Non-pigmented ciliary epithelial cell (primary cell): ENCODE measurements around the gene MDFIC.

Experiments used
- DNase-seq: peaks from one replicate; pipeline ENCODE4 v3.0.0-alpha.2; 2010; ENCODE audit warnings: low read depth

MDFIC gene

GRCh38 chr7:114953724-114954123 is 31.8 kb downstream of the MDFIC start:
- DNase-seq, result no peak

- DNase-seq, result no peak
These were observed 34.8 kb downstream of the MDFIC start for GRCh38 chr7:114956702-114957101.

GRCh38 chr7:114957444-114957843 is 35.5 kb downstream of the MDFIC start:
- DNase-seq, result no peak

DNA sequence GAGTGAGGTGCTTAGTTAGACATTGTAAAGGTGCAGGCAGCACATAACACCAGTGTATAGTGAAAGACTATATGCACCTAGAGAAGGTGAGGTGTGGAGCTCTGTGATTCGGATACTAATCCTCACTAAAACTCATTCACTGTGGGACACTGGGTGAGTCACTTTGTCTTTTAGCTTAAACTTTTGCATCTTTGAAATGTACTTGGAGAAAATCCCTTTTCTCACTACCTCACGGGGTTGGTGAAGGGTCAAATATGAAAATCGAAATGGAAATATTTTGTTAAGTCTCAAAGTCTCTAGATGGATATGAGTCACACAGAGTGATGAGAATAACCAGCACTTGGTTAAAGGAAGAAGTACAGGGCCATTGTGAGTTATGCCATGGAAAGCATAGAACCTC is 38.0 kb downstream of the MDFIC start:
- peak; percentile 45 for DNase-seq

DNA sequence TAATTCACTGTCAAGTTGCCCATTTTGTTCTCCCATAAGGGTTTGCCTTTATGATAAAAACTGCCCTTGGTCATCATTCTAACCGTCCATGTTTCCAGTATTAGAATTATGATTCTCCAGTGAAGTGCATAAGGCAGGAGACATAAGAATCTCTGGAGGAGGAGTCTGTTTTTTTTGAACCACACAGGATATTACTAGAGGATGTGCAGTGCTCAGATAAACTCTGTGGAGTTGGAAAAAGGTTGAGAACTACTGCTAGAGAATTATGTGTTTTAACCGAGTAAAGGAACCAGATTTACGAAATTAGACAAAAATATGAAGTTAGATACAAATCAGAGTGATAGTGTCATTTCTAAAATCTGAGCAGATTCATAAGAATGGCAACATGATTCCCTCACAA is 40.5 kb downstream of the MDFIC start:
- no peak for DNase-seq

- DNase-seq, result no peak
These were observed 44.3 kb downstream of the MDFIC start for GRCh38 chr7:114966156-114966555.

DNA sequence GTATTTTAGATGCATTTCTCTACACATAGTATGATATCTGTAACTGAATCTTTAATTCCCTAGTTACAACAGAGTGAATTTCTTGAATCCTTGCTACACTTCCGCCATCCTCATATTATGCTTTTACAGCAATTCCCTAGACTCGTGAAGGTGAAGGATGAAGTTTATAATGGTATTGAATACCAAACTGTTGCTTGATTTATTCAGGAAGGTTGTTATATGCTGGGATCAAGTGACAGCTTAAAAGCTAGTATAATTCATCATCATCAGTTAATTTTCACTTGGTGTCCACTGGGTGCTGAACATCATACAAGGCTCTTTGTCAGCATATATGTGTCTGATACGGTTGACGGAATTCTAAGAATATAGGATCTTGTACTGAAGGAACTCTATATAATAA is 47.2 kb downstream of the MDFIC start:
- no peak for DNase-seq

GRCh38 chr7:114970308-114970707 is 48.4 kb downstream of the MDFIC start:
- no peak for DNase-seq

DNA sequence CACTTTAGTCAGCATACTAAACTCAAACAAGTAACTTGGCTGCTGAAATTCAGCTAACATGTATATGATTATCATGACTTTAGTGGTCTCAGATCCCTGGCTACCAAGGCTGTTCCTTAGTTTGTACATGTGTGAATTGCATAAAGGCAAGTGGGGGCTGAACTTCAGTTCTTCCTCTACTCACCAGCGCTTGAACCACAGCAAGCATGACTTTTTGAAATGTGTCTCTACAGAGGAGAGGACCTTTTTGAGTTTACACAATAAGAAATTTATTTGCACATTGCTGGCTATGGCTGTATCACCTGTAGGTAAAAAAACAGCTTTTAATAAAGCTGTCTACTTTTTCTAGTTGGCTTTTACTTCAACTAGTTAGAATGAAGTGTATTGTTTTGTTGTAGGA is 48.8 kb downstream of the MDFIC start:
- no peak for DNase-seq

DNA sequence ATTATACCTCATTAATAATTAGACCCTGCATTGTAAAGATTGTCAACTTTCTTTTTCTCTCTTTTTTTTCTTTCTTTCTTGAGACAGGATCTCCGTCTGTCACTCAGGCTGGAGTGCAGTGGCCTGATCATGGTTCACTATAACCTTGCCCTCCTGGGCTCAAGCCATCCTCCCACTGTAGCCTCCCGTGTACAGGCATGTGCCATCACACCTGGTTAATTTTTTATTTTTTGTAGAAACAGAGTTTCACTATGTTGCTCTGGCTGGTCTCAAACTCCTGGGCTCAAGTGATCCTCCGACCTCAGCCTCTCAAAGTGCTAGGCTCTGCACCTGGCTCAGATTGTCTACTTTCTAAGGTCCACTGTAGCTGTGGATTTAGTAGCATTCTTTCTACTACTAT is 50.7 kb downstream of the MDFIC start:
- DNase-seq, result no peak

DNA sequence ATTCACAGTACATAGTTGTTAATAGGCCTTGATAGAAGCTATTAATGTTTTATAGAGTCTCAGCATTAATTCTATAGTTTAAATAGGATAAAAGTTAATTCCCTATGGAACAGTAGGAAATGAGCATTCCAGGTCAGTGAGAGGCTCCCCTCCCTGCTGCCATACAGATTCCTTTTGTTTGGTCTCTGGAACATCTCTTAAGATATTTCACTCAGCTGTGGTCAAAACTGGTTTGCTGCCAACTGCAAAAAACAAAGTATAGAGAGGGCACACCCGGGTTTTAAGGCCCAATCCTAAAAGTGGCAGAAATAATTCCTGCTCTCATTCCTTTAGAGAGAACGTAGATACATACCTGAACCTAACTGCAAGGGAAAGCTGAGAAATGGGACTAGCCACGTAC is 51.3 kb downstream of the MDFIC start:
- DNase-seq, result no peak

DNA sequence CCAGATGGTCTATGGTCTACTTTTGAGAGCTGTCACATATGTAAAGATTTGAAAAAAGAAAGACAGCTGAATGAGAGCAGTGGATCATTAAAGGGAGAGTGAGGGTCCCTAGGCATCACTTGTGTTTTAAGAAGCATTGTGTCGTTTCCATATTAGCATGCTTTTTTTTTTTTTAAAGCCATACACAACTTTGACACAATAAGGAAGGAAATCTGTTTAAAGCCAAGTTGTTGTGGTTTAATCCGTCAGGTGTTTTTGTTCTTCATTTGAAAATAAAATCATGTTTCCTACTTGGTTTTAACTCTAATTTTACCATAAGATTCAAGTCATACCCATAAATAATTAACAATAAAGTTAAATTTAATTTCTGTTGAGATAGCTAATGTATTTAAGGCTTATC is 53.5 kb downstream of the MDFIC start:
- DNase-seq, result no peak

- DNase-seq, result no peak
These were observed 54.8 kb downstream of the MDFIC start for GRCh38 chr7:114976666-114977065.

- no peak for DNase-seq
These were observed 55.4 kb downstream of the MDFIC start for GRCh38 chr7:114977277-114977676.

DNA sequence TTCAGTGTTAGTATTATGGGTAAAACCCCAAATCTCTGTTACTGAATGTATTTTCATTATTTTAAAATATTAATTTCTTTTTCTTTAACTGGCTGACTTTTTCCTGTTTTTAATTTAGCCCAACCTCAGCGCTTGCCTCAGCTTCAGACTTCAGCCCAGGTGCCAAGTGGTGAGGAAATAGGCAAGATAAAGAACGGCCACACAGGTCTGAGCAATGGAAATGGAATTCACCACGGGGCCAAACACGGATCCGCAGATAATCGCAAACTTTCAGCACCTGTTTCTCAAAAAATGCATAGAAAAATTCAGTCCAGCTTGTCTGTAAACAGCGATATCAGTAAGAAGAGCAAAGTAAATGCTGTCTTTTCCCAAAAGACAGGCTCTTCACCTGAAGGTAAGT is 57.5 kb downstream of the MDFIC start:
- DNase-seq, result no peak

- no peak for DNase-seq
These were observed 58.1 kb downstream of the MDFIC start for GRCh38 chr7:114979803-114980507.

DNA sequence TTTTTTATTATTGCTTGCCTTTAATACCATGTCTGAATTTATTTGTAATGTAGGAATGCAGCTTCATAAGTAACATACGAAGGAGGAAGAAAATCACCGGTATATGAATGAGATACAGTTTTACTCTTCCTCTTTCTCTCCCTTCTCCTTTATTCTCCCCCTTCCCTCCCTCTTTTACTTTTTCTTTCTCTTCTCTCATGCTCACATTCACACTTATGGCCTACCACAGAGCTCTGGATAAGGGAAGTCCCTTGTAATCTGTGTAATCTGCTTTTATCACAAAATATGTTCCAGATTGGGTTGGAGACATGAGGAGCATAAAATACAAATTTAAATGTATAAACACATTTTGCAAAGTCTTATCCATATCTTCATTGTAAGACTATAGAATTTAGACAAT is 59.4 kb downstream of the MDFIC start:
- no peak for DNase-seq

DNA sequence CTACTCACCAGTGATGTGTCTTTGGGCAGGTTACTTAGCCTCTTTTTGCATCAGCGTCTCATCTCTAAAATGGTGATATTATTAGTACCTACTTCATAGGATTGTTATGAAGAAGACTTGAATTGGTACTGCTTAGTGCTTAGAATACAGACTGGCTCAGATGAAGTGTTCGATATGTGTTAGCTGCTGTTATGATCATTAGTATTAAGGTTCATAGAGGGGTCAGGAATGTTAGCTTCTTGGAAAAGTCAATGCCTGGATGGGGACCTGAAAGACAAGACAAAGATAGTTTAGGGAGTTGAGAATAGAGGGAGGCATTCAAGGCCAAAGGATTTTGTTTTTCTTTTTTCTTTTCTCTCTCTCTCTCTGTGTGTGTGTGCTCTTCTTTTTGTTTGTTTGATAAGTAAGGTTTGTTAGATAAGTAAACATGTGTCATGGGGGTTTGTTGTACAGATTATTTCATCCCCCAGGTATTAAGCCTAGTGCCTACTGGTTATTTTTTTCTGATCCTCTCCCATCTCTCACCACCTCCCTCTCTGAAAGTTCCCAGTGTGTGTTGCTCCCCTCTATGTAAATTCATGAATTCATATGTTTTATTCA is 63.3 kb downstream of the MDFIC start:
- DNase-seq, result no peak

- DNase-seq, result no peak
These were observed 64.6 kb downstream of the MDFIC start for GRCh38 chr7:114986190-114987180.

GRCh38 chr7:114988026-114988425 is 66.1 kb downstream of the MDFIC start:
- DNase-seq, result no peak

- DNase-seq, result no peak
These were observed 67.0 kb downstream of the MDFIC start for GRCh38 chr7:114988755-114989375.

- DNase-seq, result no peak
These were observed 67.6 kb downstream of the MDFIC start for GRCh38 chr7:114989531-114989930.
